Thyroid gland (tissue), 4 donors: ENCODE data around the gene ZIK1.

Experiments used
- CTCF ChIP-seq, 6 experiments: fragments of 200-600 bp in 3 of 6; fragments of 450-650 bp in 3 of 6; sonication (generic) in 3 of 6; IDR thresholded peaks; one replicate each; pipeline ENCODE4 v1.5.1; 2016 to 2019; ENCODE audit warnings: antibody characterized with exemption in 6 of 6, mild to moderate bottlenecking in 2 of 6, inconsistent platforms in 1 of 6, moderate library complexity in 1 of 6
- POLR2A ChIP-seq, 2 donors: fragments of 450-650 bp; IDR thresholded peaks; one replicate each; pipeline ENCODE4 v1.6.1; 2017; ENCODE audit warnings: antibody characterized with exemption in 2 of 2, mild to moderate bottlenecking in 2 of 2, moderate library complexity in 1 of 2

- TF ChIP-seq CTCF (IDR thresholded peaks at IDR 0.05) = no peak
- peak in 1 of 2 donors; percentile 51 for TF ChIP-seq POLR2A (IDR thresholded peaks at IDR 0.05)
These were observed at the start of gene ZIK1 for GRCh38 chr19:57583521-57584416.
